ENCODE data around the gene ZFAND2B. TPM values are rescaled to one million over a fixed set of nuclear protein-coding genes. Genes with fewer than 3 reads are reported as not detected.
"Not testable (repeated sequence)": the region's sequence is repeated elsewhere in the genome, so short reads cannot be mapped to it uniquely, and the experiment has no call there.

ZFAND2B gene
- total and polyA plus RNA-seq, 8 donors: 26.3 to 41.8 (median 36.0) TPM

DNA sequence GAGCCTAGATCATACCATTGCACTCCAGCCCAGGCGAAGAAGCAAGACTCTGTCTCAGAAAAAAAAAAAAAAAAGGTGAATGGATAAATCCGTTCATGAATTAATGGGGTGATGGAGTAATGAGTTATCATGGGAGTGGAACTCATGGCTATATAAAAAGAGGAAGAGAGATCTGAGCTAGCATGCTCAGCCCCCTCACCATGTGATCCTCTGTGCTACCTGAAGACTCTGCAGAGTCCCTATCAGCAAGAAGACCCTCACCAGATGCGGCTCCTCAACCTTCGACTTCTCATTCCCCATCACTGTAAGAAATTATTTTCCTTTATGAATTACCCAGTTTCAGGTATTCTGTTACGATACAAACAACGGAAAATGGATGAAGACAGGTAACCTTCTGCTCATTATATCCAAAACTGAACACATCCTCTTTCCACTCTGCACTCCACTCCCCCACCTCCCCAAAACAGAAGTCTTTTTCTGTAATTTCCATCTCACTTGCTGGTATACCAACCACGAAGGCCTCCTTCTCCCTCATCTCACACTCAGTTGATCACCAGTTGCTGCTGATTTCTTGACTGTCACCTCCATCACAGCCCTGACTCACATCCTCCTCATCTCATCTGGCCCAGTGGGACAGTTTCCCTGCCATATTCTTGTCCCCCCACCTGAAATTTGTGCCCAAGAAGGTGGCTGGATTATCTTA is 19.7 kb upstream of the ZFAND2B start:
- Histone ChIP-seq H3K4me3 (no peak overlapping the region), H3K27ac (no peak overlapping the region), H3K36me3 (peaks cover 0 to 43% of the 10 kb centered on the region in 2 donors), H3K27me3 (no peaks in the 10 kb centered on the region), H3K9me3 (no peaks in the 10 kb centered on the region), H3K4me1 (peaks cover 0 to 12% of the 10 kb centered on the region in 2 donors)
- DNase-seq: no peak
- TF ChIP-seq, protein P1, sequence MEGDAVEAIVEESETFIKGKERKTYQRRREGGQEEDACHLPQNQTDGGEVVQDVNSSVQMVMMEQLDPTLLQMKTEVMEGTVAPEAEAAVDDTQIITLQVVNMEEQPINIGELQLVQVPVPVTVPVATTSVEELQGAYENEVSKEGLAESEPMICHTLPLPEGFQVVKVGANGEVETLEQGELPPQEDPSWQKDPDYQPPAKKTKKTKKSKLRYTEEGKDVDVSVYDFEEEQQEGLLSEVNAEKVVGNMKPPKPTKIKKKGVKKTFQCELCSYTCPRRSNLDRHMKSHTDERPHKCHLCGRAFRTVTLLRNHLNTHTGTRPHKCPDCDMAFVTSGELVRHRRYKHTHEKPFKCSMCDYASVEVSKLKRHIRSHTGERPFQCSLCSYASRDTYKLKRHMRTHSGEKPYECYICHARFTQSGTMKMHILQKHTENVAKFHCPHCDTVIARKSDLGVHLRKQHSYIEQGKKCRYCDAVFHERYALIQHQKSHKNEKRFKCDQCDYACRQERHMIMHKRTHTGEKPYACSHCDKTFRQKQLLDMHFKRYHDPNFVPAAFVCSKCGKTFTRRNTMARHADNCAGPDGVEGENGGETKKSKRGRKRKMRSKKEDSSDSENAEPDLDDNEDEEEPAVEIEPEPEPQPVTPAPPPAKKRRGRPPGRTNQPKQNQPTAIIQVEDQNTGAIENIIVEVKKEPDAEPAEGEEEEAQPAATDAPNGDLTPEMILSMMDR (IDR thresholded peaks at IDR 0.05): no peak
- intact Hi-C loops (cut with DNase I): no loop called here
- no peak for ATAC-seq

DNA sequence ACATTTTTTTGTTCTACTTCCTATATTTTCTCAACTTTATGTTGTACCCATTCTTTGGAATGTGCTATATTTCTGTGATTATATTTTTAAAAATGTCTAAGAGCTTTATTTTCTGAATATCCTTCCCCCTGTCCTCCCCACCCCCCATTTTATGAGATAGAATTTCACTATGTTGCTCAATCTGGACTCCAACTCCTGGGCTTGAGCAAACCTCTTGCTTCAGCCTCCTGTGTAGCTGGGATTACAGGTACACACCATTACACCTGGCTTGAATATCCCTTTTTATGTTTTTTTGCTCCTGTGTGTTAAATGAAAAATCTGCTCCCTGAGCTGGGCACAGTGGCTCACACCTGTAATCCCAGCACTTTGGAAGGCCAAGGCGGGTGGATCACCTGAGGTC is 9.2 kb upstream of the ZFAND2B start:
- H3K4me1 ChIP-seq: no peaks in the 10 kb centered on the region
- TF ChIP-seq, protein P1 (IDR thresholded peaks at IDR 0.05): no peak
- no peak overlapping the region for H3K27ac ChIP-seq
- H3K27me3 ChIP-seq: peaks cover 0 to 27% of the 10 kb centered on the region in 2 donors
- intact Hi-C loops (cut with DNase I): no loop called here
- no peaks in the 10 kb centered on the region for H3K9me3 ChIP-seq
- ATAC-seq: no peak
- no peak for DNase-seq
- H3K4me3 ChIP-seq: no peak overlapping the region
- H3K36me3 ChIP-seq: no peaks in the 10 kb centered on the region

DNA sequence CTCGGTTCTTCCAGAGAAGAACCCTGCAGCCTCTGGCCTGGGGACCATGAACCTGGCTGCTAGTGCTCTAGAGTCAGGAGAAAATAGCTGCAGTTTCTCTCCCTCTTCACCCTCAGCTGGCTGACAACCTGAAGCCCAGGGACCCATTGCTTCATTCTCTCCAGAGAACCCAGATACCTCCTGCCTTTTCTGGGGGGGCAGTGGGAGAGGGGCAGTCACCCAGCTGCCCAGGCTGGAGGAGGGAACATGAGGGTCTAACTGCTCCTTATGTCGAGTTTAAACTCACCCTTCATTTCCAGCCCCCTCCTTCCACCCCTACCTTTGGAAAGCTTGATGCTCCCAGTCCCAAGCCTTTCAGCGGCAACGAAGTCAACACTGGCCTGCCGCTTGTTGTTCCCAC is 7.6 kb upstream of the ZFAND2B start:
- H3K36me3 ChIP-seq: no peaks in the 10 kb centered on the region
- no peak overlapping the region for H3K4me3 ChIP-seq
- no peaks in the 10 kb centered on the region for H3K9me3 ChIP-seq
- TF ChIP-seq, protein P1 (IDR thresholded peaks at IDR 0.05): no peak
- no peak for ATAC-seq
- peaks cover 0 to 27% of the 10 kb centered on the region in 2 donors for H3K27me3 ChIP-seq
- intact Hi-C loops (cut with DNase I): no loop called here
- no peak overlapping the region for H3K27ac ChIP-seq
- DNase-seq: no peak
- H3K4me1 ChIP-seq: no peaks in the 10 kb centered on the region

DNA sequence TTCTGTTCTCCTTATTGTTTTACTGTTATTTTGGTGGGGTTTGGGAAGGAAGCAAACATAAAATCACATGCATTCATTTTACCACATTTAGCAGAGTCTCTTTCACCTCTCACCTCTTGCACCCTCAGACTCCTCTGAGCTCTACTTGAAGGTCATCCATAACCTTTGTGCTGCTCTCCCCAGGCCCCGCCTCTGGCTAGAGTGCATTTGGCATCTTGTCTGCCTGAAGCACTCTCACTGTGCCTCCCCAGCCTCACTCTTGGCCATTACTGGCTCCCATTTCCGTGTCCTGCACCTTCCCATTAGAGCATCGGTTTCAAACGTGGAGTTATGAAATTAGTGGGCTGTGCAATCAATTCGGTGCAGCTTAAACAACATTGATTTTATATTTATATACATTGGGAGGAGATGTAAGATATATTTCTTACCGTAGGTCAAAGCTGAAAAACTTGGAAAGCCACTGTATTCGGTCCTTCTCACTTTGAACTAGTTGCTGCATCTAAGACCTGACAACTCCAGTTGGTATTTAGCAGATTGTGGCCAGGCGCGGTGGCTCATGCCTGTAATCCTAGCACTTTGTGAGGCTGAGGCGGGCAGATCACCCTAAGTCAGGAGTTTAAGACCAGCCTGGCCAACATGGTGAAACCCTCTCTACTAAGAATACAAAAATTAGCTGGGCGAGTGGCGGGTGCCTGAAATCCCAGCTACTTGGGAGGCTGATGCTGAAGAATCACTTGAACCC is 6.9 kb upstream of the ZFAND2B start:
- H3K4me1 ChIP-seq: no peaks in the 10 kb centered on the region
- no peak overlapping the region for H3K27ac ChIP-seq
- H3K27me3 ChIP-seq: peaks cover 0 to 27% of the 10 kb centered on the region in 2 donors
- no peak for DNase-seq
- ATAC-seq: no peak
- peaks cover 0 to 3% of the 10 kb centered on the region in 2 donors for H3K9me3 ChIP-seq
- H3K4me3 ChIP-seq: no peak overlapping the region
- intact Hi-C loops (cut with DNase I): no loop called here
- TF ChIP-seq, protein P1 (IDR thresholded peaks at IDR 0.05): no peak
- H3K36me3 ChIP-seq: no peaks in the 10 kb centered on the region

- H3K36me3 ChIP-seq; H3K27ac ChIP-seq; ATAC-seq; H3K4me1 ChIP-seq; intact Hi-C loops (cut with DNase I); DNase-seq; H3K9me3 ChIP-seq; H3K4me3 ChIP-seq: not testable (repeated sequence)
- H3K27me3 ChIP-seq: peaks cover 0 to 27% of the 10 kb centered on the region in 2 donors
Measured at GRCh38 chr2:219200502-219201326, 5.9 kb upstream of the ZFAND2B start.

DNA sequence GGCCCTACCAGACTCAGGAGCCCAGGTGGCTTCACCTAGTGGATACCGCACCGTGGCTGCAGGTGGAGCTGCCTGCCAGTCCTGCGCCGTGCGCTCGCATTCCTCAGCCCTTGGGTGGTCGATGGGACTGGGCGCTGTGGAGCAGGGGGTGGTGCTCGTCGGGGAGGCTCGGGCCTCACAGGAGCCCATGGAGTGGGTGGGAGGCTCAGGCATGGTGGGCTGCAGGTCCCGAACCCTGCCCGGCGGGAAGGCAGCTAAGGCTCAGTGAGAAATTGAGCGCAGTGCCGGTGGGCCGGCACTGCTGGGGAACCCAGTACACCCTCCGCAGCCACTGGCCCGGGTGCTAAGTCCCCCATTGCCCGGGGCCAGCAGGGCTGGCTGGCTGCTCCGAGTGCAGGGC is 5.3 kb upstream of the ZFAND2B start:
- H3K4me3 ChIP-seq; ATAC-seq; intact Hi-C loops (cut with DNase I); H3K9me3 ChIP-seq; H3K36me3 ChIP-seq; DNase-seq; H3K27ac ChIP-seq; H3K4me1 ChIP-seq: not testable (repeated sequence)
- H3K27me3 ChIP-seq: peaks cover 0 to 27% of the 10 kb centered on the region in 2 donors
